HG02610 (cell line): ENCODE measurements around the gene CALR.
A peak's percentile ranks its signal among the peaks of the same experiment; 100 is the strongest.
"Not testable (repeated sequence)": the region's sequence is repeated elsewhere in the genome, so short reads cannot be mapped to it uniquely, and the experiment has no call there.

Source experiments
- ATAC-seq: cut with Tn5 transposase; IDR thresholded peaks from one replicate; pipeline ENCODE4 v1.9.1; 2021; ENCODE audit warnings: mild to moderate bottlenecking, moderate library complexity; ENCODE audit not compliant: unreplicated experiment

CALR gene

GRCh38 chr19:12952488-12953137 is 14.2 kb downstream of the CALR start:
- ATAC-seq: no peak

- no peak for ATAC-seq
Observed at GRCh38 chr19:12953138-12953798, 14.9 kb downstream of the CALR start.

GRCh38 chr19:12953799-12954611 is 15.6 kb downstream of the CALR start:
- no peak for ATAC-seq

- no peak for ATAC-seq
Observed at GRCh38 chr19:12954612-12954962, 16.2 kb downstream of the CALR start.

- ATAC-seq: not testable (repeated sequence)
Observed at GRCh38 chr19:12955575-12955974, 17.2 kb downstream of the CALR start.

- no peak for ATAC-seq
Observed at GRCh38 chr19:12955996-12956395, 17.6 kb downstream of the CALR start.

GRCh38 chr19:12956446-12957388 is 18.3 kb downstream of the CALR start, which contains the start of gene GADD45GIP1:
TSS of gene GADD45GIP1 (minus strand) at chr19:12957223. CDS start at chr19:12957212, 11 bp downstream.
- ATAC-seq: no peak

GRCh38 chr19:12957389-12957952 is 19.1 kb downstream of the CALR start:
- ATAC-seq: not testable (repeated sequence)

- no peak for ATAC-seq
Observed at GRCh38 chr19:12959481-12959880, 21.1 kb downstream of the CALR start.

- peak; percentile 77 for ATAC-seq
Observed at GRCh38 chr19:12965017-12965811, 26.8 kb downstream of the CALR start.

GRCh38 chr19:12965812-12966135 is 27.4 kb downstream of the CALR start:
- ATAC-seq: no peak

- ATAC-seq: no peak
Observed at GRCh38 chr19:12967907-12968306, 29.5 kb downstream of the CALR start.

GRCh38 chr19:12969292-12969988 is 31.0 kb downstream of the CALR start, which contains the start of gene DAND5:
TSS of gene DAND5 (plus strand) at chr19:12969576. CDS start at chr19:12969661, 85 bp downstream.
- ATAC-seq: no peak

GRCh38 chr19:12970070-12970820 is 31.8 kb downstream of the CALR start:
- ATAC-seq: no peak

GRCh38 chr19:12973236-12973635 is 34.8 kb downstream of the CALR start:
- ATAC-seq: no peak

- no peak for ATAC-seq
Observed at GRCh38 chr19:12974301-12975220, 36.2 kb downstream of the CALR start.

- ATAC-seq: no peak
Observed at GRCh38 chr19:12975221-12975741, 36.9 kb downstream of the CALR start.
